ENCODE measurements around the gene FDX2.

DNA sequence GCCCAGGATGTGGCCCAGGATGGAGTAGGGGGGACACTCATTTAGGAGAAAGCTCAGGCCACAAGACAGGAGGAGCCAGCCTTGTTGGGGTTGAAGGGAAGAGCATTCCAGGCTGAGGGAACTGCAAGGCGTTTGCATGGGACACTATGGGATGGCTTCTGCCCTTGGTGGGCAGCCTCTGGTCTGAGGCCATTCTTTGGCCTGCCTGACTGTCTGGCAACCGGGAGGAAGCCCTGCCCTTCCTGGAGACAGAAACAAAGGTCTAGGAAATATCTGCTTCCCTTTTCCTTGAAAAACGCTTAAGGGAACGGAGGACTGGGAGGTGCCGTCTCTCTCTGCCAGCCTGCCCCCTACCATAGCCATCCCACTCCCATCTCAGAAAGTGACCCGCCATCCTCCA lies 47.7 kb downstream of the FDX2 start:
- TF ChIP-seq CBFB (CRISPR knock-in tag; IDR thresholded peaks at IDR 0.05; ENCODE audit: low read depth) (no peak), SP1 (CRISPR knock-in tag; conservative IDR thresholded peaks at IDR 0.05) (no peak), ETV6 (CRISPR knock-in tag; IDR thresholded peaks at IDR 0.05) (no peak), FOXJ3 (CRISPR knock-in tag; IDR thresholded peaks at IDR 0.05; ENCODE audit: borderline replicate concordance) (no peak)
- TF ChIP-seq, protein P1, sequence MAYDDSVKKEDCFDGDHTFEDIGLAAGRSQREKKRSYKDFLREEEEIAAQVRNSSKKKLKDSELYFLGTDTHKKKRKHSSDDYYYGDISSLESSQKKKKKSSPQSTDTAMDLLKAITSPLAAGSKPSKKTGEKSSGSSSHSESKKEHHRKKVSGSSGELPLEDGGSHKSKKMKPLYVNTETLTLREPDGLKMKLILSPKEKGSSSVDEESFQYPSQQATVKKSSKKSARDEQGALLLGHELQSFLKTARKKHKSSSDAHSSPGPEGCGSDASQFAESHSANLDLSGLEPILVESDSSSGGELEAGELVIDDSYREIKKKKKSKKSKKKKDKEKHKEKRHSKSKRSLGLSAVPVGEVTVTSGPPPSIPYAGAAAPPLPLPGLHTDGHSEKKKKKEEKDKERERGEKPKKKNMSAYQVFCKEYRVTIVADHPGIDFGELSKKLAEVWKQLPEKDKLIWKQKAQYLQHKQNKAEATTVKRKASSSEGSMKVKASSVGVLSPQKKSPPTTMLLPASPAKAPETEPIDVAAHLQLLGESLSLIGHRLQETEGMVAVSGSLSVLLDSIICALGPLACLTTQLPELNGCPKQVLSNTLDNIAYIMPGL (CRISPR knock-in tag; IDR thresholded peaks at IDR 0.05): no peak
- TF ChIP-seq, protein P2, sequence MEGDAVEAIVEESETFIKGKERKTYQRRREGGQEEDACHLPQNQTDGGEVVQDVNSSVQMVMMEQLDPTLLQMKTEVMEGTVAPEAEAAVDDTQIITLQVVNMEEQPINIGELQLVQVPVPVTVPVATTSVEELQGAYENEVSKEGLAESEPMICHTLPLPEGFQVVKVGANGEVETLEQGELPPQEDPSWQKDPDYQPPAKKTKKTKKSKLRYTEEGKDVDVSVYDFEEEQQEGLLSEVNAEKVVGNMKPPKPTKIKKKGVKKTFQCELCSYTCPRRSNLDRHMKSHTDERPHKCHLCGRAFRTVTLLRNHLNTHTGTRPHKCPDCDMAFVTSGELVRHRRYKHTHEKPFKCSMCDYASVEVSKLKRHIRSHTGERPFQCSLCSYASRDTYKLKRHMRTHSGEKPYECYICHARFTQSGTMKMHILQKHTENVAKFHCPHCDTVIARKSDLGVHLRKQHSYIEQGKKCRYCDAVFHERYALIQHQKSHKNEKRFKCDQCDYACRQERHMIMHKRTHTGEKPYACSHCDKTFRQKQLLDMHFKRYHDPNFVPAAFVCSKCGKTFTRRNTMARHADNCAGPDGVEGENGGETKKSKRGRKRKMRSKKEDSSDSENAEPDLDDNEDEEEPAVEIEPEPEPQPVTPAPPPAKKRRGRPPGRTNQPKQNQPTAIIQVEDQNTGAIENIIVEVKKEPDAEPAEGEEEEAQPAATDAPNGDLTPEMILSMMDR (IDR thresholded peaks at IDR 0.05): no peak
- TF ChIP-seq, protein P3, sequence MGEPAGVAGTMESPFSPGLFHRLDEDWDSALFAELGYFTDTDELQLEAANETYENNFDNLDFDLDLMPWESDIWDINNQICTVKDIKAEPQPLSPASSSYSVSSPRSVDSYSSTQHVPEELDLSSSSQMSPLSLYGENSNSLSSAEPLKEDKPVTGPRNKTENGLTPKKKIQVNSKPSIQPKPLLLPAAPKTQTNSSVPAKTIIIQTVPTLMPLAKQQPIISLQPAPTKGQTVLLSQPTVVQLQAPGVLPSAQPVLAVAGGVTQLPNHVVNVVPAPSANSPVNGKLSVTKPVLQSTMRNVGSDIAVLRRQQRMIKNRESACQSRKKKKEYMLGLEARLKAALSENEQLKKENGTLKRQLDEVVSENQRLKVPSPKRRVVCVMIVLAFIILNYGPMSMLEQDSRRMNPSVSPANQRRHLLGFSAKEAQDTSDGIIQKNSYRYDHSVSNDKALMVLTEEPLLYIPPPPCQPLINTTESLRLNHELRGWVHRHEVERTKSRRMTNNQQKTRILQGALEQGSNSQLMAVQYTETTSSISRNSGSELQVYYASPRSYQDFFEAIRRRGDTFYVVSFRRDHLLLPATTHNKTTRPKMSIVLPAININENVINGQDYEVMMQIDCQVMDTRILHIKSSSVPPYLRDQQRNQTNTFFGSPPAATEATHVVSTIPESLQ (CRISPR knock-in tag; IDR thresholded peaks at IDR 0.05): no peak
- TF ChIP-seq, protein P4, sequence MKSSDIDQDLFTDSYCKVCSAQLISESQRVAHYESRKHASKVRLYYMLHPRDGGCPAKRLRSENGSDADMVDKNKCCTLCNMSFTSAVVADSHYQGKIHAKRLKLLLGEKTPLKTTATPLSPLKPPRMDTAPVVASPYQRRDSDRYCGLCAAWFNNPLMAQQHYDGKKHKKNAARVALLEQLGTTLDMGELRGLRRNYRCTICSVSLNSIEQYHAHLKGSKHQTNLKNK (CRISPR knock-in tag; IDR thresholded peaks at IDR 0.05): no peak

All from WTC11 (cell line).